ENCODE data around the gene BAZ1B. TPM values are rescaled to one million over a fixed set of nuclear protein-coding genes. Genes with fewer than 3 reads are reported as not detected.
A peak's percentile ranks its signal among the peaks of the same experiment; 100 is the strongest.

The BAZ1B gene
- total RNA-seq, 1 experiment from 2014 or later = 107 TPM

DNA sequence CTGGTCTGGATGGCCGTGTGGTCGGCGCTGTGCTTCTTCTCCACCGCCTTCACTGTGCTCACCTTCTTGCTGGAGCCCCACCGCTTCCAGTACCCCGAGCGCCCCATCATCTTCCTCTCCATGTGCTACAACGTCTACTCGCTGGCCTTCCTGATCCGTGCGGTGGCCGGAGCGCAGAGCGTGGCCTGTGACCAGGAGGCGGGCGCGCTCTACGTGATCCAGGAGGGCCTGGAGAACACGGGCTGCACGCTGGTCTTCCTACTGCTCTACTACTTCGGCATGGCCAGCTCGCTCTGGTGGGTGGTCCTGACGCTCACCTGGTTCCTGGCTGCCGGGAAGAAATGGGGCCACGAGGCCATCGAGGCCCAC is 87.4 kb downstream of the BAZ1B start:
- no peak overlapping the region for H3K4me3 ChIP-seq (ENCODE audit: low read depth in 2 of 2, low read length in 2 of 2)
- DNase-seq (ENCODE audit: low read depth, low spot score) (no peak), ATAC-seq (no peak)
- no peaks in the 10 kb centered on the region for H3K27me3 ChIP-seq (ENCODE audit: control insufficient read depth, insufficient read depth, low read length)
- no TSS peak for BruUV-seq (replicated peaks)
- ChIA-PET CTCF (no interaction called here), POLR2A (no interaction called here)
- no peaks in the 10 kb centered on the region for H3K9me3 ChIP-seq (ENCODE audit: control insufficient read depth, insufficient read depth, low read depth, low read length)
- intact Hi-C loops (cut with micrococcal nuclease; ENCODE audit: unreplicated experiment) (loop anchor here (5.0 kb wide), 1 partner anchor 112 kb away; no protein-coding TSS in a partner anchor), in situ Hi-C loops (cut with HindIII; ENCODE audit: low pct_unique_long_range_greater_than_20kb, low sequenced_read_pairs) (no loop called here)
- no peak overlapping the region for H3K27ac ChIP-seq (ENCODE audit: low read length)
- peaks cover 20% of the 10 kb centered on the region for H3K4me1 ChIP-seq (ENCODE audit: control insufficient read depth, insufficient read depth, low read length)
- TF ChIP-seq, protein P1, sequence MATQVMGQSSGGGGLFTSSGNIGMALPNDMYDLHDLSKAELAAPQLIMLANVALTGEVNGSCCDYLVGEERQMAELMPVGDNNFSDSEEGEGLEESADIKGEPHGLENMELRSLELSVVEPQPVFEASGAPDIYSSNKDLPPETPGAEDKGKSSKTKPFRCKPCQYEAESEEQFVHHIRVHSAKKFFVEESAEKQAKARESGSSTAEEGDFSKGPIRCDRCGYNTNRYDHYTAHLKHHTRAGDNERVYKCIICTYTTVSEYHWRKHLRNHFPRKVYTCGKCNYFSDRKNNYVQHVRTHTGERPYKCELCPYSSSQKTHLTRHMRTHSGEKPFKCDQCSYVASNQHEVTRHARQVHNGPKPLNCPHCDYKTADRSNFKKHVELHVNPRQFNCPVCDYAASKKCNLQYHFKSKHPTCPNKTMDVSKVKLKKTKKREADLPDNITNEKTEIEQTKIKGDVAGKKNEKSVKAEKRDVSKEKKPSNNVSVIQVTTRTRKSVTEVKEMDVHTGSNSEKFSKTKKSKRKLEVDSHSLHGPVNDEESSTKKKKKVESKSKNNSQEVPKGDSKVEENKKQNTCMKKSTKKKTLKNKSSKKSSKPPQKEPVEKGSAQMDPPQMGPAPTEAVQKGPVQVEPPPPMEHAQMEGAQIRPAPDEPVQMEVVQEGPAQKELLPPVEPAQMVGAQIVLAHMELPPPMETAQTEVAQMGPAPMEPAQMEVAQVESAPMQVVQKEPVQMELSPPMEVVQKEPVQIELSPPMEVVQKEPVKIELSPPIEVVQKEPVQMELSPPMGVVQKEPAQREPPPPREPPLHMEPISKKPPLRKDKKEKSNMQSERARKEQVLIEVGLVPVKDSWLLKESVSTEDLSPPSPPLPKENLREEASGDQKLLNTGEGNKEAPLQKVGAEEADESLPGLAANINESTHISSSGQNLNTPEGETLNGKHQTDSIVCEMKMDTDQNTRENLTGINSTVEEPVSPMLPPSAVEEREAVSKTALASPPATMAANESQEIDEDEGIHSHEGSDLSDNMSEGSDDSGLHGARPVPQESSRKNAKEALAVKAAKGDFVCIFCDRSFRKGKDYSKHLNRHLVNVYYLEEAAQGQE (IDR thresholded peaks at IDR 0.05; ENCODE audit: insufficient read depth in 1 of 2, low read depth in 2 of 2, low read length in 1 of 2) = no peak
- no peak for TF ChIP-seq SIN3A (IDR thresholded peaks at IDR 0.05; ENCODE audit: borderline replicate concordance, insufficient read depth, low read depth, low read length)
- no peak for TF ChIP-seq TCF7L2 (IDR thresholded peaks at IDR 0.05; ENCODE audit: low read depth, low read length)
- TF ChIP-seq, protein P2, sequence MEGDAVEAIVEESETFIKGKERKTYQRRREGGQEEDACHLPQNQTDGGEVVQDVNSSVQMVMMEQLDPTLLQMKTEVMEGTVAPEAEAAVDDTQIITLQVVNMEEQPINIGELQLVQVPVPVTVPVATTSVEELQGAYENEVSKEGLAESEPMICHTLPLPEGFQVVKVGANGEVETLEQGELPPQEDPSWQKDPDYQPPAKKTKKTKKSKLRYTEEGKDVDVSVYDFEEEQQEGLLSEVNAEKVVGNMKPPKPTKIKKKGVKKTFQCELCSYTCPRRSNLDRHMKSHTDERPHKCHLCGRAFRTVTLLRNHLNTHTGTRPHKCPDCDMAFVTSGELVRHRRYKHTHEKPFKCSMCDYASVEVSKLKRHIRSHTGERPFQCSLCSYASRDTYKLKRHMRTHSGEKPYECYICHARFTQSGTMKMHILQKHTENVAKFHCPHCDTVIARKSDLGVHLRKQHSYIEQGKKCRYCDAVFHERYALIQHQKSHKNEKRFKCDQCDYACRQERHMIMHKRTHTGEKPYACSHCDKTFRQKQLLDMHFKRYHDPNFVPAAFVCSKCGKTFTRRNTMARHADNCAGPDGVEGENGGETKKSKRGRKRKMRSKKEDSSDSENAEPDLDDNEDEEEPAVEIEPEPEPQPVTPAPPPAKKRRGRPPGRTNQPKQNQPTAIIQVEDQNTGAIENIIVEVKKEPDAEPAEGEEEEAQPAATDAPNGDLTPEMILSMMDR (IDR thresholded peaks at IDR 0.05) = no peak
- TF ChIP-seq POLR2AphosphoS5 (IDR thresholded peaks at IDR 0.05; ENCODE audit: low read depth, low read length) = no peak
- no peaks in the 10 kb centered on the region for H3K36me3 ChIP-seq (ENCODE audit: control insufficient read depth, insufficient read depth, low read length)

DNA sequence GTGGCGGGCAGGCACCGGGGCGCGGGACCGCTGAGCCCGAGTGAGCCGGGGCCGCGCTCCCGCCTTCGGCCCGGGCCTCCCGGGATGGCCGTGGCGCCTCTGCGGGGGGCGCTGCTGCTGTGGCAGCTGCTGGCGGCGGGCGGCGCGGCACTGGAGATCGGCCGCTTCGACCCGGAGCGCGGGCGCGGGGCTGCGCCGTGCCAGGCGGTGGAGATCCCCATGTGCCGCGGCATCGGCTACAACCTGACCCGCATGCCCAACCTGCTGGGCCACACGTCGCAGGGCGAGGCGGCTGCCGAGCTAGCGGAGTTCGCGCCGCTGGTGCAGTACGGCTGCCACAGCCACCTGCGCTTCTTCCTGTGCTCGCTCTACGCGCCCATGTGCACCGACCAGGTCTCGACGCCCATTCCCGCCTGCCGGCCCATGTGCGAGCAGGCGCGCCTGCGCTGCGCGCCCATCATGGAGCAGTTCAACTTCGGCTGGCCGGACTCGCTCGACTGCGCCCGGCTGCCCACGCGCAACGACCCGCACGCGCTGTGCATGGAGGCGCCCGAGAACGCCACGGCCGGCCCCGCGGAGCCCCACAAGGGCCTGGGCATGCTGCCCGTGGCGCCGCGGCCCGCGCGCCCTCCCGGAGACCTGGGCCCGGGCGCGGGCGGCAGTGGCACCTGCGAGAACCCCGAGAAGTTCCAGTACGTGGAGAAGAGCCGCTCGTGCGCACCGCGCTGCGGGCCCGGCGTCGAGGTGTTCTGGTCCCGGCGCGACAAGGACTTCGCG is 88.0 kb downstream of the BAZ1B start:
- Histone ChIP-seq H3K9me3 (ENCODE audit: control insufficient read depth, insufficient read depth, low read depth, low read length) (no peaks in the 10 kb centered on the region), H3K4me1 (ENCODE audit: control insufficient read depth, insufficient read depth, low read length) (peaks cover 22% of the 10 kb centered on the region), H3K27ac (ENCODE audit: low read length) (no peak overlapping the region), H3K27me3 (ENCODE audit: control insufficient read depth, insufficient read depth, low read length) (no peaks in the 10 kb centered on the region), H3K36me3 (ENCODE audit: control insufficient read depth, insufficient read depth, low read length) (no peaks in the 10 kb centered on the region), H3K4me3 (ENCODE audit: low read depth in 2 of 2, low read length in 2 of 2) (peak overlapping the region in 1 of 2 experiments; percentile 51; a peak in 2 of 4 replicates)
- TF ChIP-seq POLR2AphosphoS5 (IDR thresholded peaks at IDR 0.05; ENCODE audit: low read depth, low read length) = no peak
- TF ChIP-seq, protein P2 (IDR thresholded peaks at IDR 0.05) = no peak
- no peak for TF ChIP-seq SIN3A (IDR thresholded peaks at IDR 0.05; ENCODE audit: borderline replicate concordance, insufficient read depth, low read depth, low read length)
- TF ChIP-seq, protein P1 (IDR thresholded peaks at IDR 0.05; ENCODE audit: insufficient read depth in 1 of 2, low read depth in 2 of 2, low read length in 1 of 2) = no peak
- TF ChIP-seq TCF7L2 (IDR thresholded peaks at IDR 0.05; ENCODE audit: low read depth, low read length) = no peak
- in situ Hi-C loops (cut with HindIII; ENCODE audit: low pct_unique_long_range_greater_than_20kb, low sequenced_read_pairs) = no loop called here
- BruUV-seq (replicated peaks) = no TSS peak
- ChIA-PET POLR2A (no interaction called here), CTCF (no interaction called here)
- DNase-seq (ENCODE audit: low read depth, low spot score) (no peak), ATAC-seq (peak; percentile 27)
- intact Hi-C loops (cut with micrococcal nuclease; ENCODE audit: unreplicated experiment) = no loop called here
